ENCODE measurements around the gene LHX1.

Gene LHX1

DNA sequence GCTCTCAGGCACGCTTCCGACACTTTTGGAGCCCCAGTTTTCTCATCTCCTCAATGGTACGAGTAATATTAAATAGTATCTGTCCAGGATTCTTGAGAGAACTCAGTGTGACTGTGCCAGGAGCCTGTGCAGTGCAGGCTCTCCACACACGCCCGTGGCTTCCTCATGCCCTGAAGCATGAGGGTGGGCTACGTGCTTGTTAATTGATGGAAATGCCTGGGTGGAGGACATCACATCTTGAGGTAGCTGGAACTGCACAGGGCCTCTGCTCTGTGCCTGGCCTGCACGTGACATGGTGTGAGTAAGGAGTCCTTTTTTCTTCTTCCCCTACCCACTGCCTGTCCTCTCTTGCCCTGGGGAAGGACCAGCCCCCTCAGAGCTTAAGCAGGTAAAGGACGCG, 43.1 kb upstream of the LHX1 start:
- TF ChIP-seq, protein P1, sequence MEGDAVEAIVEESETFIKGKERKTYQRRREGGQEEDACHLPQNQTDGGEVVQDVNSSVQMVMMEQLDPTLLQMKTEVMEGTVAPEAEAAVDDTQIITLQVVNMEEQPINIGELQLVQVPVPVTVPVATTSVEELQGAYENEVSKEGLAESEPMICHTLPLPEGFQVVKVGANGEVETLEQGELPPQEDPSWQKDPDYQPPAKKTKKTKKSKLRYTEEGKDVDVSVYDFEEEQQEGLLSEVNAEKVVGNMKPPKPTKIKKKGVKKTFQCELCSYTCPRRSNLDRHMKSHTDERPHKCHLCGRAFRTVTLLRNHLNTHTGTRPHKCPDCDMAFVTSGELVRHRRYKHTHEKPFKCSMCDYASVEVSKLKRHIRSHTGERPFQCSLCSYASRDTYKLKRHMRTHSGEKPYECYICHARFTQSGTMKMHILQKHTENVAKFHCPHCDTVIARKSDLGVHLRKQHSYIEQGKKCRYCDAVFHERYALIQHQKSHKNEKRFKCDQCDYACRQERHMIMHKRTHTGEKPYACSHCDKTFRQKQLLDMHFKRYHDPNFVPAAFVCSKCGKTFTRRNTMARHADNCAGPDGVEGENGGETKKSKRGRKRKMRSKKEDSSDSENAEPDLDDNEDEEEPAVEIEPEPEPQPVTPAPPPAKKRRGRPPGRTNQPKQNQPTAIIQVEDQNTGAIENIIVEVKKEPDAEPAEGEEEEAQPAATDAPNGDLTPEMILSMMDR (IDR thresholded peaks at IDR 0.05; ENCODE audit: insufficient read depth, low read length, missing control alignments): no peak
- H3K4me3 ChIP-seq (ENCODE audit: low read depth, low read length): no peak overlapping the region
- POLR2A ChIA-PET: no interaction called here
- DNase-seq (ENCODE audit: low read depth, low spot score): no peak
- CTCF ChIA-PET: no interaction called here

DNA sequence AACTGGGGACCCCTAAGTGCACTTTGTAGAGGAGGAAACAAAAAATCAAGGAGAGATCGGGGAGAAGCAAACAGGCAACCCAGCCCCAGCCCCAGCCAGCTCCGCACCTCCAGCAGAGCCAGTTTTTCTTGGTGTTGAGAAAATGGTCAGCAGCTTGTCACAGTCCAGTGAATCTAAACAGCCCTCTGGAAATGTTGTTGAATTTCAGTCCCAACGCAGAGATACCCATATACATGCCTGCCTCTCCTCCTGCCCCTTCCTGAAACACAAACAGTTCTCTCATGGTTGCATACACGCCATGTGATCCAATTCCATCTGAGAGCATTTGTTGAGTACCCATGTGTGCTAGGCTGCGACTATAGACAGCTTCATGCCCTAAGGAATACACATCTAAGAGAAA, 42.4 kb upstream of the LHX1 start:
- CTCF ChIA-PET: no interaction called here
- TF ChIP-seq, protein P1 (IDR thresholded peaks at IDR 0.05; ENCODE audit: insufficient read depth, low read length, missing control alignments): no peak
- H3K4me3 ChIP-seq (ENCODE audit: low read depth, low read length): no peak overlapping the region
- DNase-seq (ENCODE audit: low read depth, low spot score): no peak
- POLR2A ChIA-PET: no interaction called here

DNA sequence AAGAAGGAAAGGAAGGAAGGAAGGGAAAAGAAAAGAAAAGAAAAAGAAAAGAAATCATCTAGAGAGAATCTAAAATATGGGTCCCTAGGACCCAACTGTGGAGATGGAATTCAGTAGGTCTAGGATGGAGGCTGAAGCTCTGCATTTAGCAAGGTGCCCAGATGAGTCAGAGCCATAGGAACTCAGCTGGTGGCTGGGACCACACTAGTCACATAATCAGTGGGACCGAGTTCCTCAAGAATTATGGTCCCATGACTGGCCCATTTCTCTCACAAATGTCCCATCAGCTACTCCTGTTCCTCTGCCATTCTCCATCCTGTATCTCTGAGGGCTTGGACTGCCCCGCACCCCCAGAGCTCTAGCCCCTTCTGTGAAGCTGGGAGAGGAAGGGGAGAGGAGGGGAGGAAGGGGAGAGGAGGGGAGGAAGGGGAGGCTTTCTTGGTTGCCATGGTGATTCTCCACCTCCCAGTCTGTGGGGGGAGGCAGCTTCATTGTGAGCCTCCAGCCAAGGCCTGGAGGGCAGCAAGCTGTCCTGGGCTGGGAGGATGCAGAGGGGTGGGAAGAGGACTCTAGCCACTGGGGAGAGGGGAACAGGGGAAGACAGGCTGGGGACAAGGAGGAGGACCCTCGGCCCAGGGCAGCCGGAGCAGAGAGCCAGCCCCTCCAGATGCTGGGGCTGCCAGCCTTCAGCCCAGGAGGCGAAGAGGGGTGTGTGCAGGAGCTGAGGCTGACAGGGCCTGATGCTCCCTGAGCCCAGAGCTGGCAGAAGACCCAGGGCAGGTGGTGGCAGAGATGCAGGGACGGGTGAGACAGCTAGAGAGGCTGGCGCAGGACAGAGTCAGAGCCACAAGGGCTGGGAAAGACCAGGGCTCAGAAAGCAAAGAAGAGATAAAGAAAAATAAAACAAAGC, 37.8 kb upstream of the LHX1 start:
- CTCF ChIA-PET: interaction anchor here (1.1 kb wide), 1 partner anchor 13 kb away, joined by 3 read pairs; no protein-coding TSS in a partner anchor
- POLR2A ChIA-PET: no interaction called here
- H3K4me3 ChIP-seq (ENCODE audit: low read depth, low read length): no peak overlapping the region
- no peak for DNase-seq (ENCODE audit: low read depth, low spot score)
- TF ChIP-seq, protein P1 (IDR thresholded peaks at IDR 0.05; ENCODE audit: insufficient read depth, low read length, missing control alignments): no peak

DNA sequence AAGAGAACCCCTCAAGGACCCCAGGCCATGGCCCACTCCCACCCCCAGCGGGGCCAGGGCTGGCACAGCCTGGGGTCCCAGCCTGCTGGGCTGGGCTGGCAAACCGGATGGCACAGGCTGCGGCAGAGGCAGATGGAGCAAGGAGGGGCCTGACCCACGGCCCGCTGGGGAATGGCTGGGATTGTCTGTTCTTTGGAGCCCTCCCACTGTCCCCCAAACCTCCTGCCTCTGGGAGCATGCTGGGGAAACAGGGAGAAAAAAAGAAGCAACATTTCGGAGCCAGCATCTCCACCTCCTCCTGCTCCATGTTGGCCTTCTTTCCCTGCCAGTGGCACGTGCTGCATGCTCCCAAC, 37.1 kb upstream of the LHX1 start:
- no peak overlapping the region for H3K4me3 ChIP-seq (ENCODE audit: low read depth, low read length)
- ChIA-PET CTCF (no interaction called here), POLR2A (no interaction called here)
- TF ChIP-seq, protein P1 (IDR thresholded peaks at IDR 0.05; ENCODE audit: insufficient read depth, low read length, missing control alignments): no peak
- no peak for DNase-seq (ENCODE audit: low read depth, low spot score)

DNA sequence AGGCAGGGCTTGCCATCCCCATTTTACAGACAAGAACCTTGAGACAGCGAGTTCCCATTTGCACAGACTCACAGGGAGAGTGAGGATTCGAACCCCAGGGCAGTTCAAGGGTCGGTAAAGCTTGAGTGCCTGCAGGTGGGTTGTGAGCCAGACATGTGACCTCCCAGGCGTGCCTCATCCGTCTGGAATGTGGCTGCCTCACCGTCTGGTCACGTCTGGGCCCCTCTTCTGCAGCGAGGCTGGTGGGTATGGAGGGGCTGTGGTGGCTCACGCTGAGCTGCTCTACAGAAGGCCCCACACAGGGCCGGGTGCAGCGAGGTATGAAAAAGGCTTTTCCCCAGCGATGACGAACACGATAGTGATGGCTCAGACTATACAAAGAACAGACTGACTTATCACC, 35.8 kb upstream of the LHX1 start:
- POLR2A ChIA-PET: no interaction called here
- CTCF ChIA-PET: interaction anchor here (2.0 kb wide), 1 partner anchor 146 kb away, joined by 5 read pairs; no protein-coding TSS in a partner anchor
- no peak for DNase-seq (ENCODE audit: low read depth, low spot score)
- no peak overlapping the region for H3K4me3 ChIP-seq (ENCODE audit: low read depth, low read length)
- TF ChIP-seq, protein P1 (IDR thresholded peaks at IDR 0.05; ENCODE audit: insufficient read depth, low read length, missing control alignments): no peak

DNA sequence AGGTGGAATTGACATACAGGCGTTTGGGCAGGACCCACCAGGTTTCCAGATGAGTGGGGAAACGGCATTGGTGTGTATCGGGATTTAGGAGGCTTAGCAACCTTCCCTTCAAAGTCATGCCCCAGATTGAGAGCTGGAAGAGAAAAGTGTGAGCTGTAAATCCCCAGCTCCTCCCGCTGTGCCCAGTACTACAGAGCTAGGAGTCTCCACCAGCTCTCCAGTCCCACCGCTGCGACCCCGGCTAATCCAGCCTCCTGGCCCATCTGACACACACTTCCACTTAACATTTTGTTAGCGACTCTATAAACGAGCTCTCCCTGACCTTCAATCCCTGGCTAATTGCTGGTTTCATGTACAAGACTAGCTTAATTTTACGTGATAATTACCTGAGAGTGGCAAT, 29.9 kb upstream of the LHX1 start:
- H3K4me3 ChIP-seq (ENCODE audit: low read depth, low read length): no peak overlapping the region
- POLR2A ChIA-PET: no interaction called here
- DNase-seq (ENCODE audit: low read depth, low spot score): no peak
- TF ChIP-seq, protein P1 (IDR thresholded peaks at IDR 0.05; ENCODE audit: insufficient read depth, low read length, missing control alignments): no peak
- CTCF ChIA-PET: no interaction called here
